Loucy (cell line): ENCODE measurements around the gene GLRX5.

Source experiments
- H2AFZ ChIP-seq: fragments of 200-600 bp; sonication (generic); 2 replicates; pipeline ENCODE4 v1.6.0; 2016; ENCODE audit warnings: antibody characterized with exemption, mild to moderate bottlenecking, low read length, moderate library complexity
- H3F3A ChIP-seq: fragments of 200-600 bp; 2 replicates; pipeline ENCODE4 v1.6.0; 2016; ENCODE audit warnings: antibody characterized with exemption, low read depth, mild to moderate bottlenecking
- H3K27me3 ChIP-seq: fragments of 200-600 bp; sonication (generic); 2 replicates; pipeline ENCODE4 v1.6.1; 2014; ENCODE audit warnings: low read length, mild to moderate bottlenecking; ENCODE audit not compliant: insufficient read depth, poor library complexity, severe bottlenecking
- H3K36me3 ChIP-seq: fragments of 200-600 bp; sonication (generic); 2 replicates; pipeline ENCODE4 v1.6.1; 2016; ENCODE audit warnings: low read length; ENCODE audit not compliant: insufficient read depth
- H3K4me1 ChIP-seq: fragments of 200-600 bp; sonication (generic); 2 replicates; pipeline ENCODE4 v1.5.1; 2014; ENCODE audit warnings: low read length, mild to moderate bottlenecking; ENCODE audit not compliant: insufficient read depth, poor library complexity, severe bottlenecking
- H3K4me2 ChIP-seq: fragments of 200-600 bp; sonication (generic); 2 replicates; pipeline ENCODE4 v1.6.0; 2014; ENCODE audit warnings: antibody characterized with exemption, low read length, low read depth, mild to moderate bottlenecking; ENCODE audit not compliant: poor library complexity, severe bottlenecking
- H3K4me3 ChIP-seq: fragments of 200-600 bp; sonication (generic); 2 replicates; pipeline ENCODE4 v1.5.1; 2014; ENCODE audit warnings: low read length, mild to moderate bottlenecking, mixed read lengths; ENCODE audit not compliant: poor library complexity, severe bottlenecking
- H3K79me2 ChIP-seq: fragments of 200-600 bp; sonication (generic); 2 replicates; pipeline ENCODE4 v1.6.1; 2014; ENCODE audit warnings: low read length; ENCODE audit not compliant: insufficient read depth
- H3K9ac ChIP-seq: fragments of 200-600 bp; sonication (generic); 2 replicates; pipeline ENCODE4 v1.6.0; 2014; ENCODE audit warnings: mild to moderate bottlenecking, low read depth, low read length, moderate library complexity; ENCODE audit not compliant: poor library complexity, severe bottlenecking
- H3K9me2 ChIP-seq: fragments of 200-600 bp; sonication (generic); replicated peaks from 2 replicates; pipeline ENCODE4 v1.6.1; 2016; ENCODE audit warnings: low read depth, low read length, mixed read lengths
- H3K9me3 ChIP-seq: fragments of 200-600 bp; sonication (generic); 2 replicates; pipeline ENCODE4 v1.6.1; 2014; ENCODE audit warnings: mild to moderate bottlenecking, antibody characterized with exemption, low read length, low read depth; ENCODE audit not compliant: insufficient read depth
- H4K20me1 ChIP-seq: fragments of 200-600 bp; sonication (generic); 2 replicates; pipeline ENCODE4 v1.6.0; 2014; ENCODE audit warnings: antibody characterized with exemption, low read length, mild to moderate bottlenecking; ENCODE audit not compliant: insufficient read depth, poor library complexity, severe bottlenecking
- EZH2phosphoT487 ChIP-seq: fragments of 200-600 bp; IDR thresholded peaks from 2 replicates; pipeline ENCODE4 v1.6.1; 2018; ENCODE audit warnings: antibody characterized with exemption, mild to moderate bottlenecking, moderate library complexity, borderline replicate concordance
- TF ChIP-seq, protein P1 (sequence below): fragments of 200-600 bp; sonication (generic); conservative IDR thresholded peaks from 2 replicates; pipeline ENCODE4 v1.5.1; 2014; ENCODE audit warnings: mild to moderate bottlenecking, antibody characterized with exemption, low read length

Gene GLRX5

DNA sequence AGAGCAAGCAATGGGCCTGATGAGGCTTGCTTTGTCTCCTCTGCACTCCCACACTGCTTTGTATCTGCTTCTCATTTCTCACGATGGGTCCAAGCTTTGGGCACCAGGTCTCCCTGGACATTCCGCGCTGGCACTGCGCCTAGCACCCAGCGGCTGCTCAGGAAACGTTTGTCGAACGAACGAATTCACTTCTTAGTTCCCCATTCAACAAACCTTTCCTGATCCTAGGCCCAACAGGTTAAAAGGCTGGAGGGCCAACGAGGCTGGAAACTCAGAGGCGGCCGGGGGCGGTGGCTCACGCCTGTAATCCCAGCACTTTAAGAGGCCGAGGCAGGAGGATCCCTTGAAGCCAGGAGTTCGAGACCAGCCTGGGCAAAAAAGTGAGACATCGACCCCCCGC, 1.0 kb upstream of the GLRX5 start:
- peak overlapping the region; percentile 98 for H3K4me2 ChIP-seq
- H3K9ac ChIP-seq, result peak overlapping the region; percentile 97
- no peaks in the 10 kb centered on the region for H3K9me3 ChIP-seq
- peaks cover 57% of the 10 kb centered on the region for H3K4me1 ChIP-seq
- H3K36me3 ChIP-seq, result no peaks in the 10 kb centered on the region
- peaks cover 66% of the 10 kb centered on the region for H4K20me1 ChIP-seq
- H3K4me3 ChIP-seq, result peak overlapping the region; percentile 81
- peaks cover 94% of the 10 kb centered on the region for H3K79me2 ChIP-seq
- TF ChIP-seq, protein P1, sequence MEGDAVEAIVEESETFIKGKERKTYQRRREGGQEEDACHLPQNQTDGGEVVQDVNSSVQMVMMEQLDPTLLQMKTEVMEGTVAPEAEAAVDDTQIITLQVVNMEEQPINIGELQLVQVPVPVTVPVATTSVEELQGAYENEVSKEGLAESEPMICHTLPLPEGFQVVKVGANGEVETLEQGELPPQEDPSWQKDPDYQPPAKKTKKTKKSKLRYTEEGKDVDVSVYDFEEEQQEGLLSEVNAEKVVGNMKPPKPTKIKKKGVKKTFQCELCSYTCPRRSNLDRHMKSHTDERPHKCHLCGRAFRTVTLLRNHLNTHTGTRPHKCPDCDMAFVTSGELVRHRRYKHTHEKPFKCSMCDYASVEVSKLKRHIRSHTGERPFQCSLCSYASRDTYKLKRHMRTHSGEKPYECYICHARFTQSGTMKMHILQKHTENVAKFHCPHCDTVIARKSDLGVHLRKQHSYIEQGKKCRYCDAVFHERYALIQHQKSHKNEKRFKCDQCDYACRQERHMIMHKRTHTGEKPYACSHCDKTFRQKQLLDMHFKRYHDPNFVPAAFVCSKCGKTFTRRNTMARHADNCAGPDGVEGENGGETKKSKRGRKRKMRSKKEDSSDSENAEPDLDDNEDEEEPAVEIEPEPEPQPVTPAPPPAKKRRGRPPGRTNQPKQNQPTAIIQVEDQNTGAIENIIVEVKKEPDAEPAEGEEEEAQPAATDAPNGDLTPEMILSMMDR, result no peak
- TF ChIP-seq EZH2phosphoT487, result no peak
- no peaks in the 10 kb centered on the region for H3F3A ChIP-seq
- H3K9me2 ChIP-seq, result no peaks in the 10 kb centered on the region
- 0 out of 2 replicates have a peak overlapping the region, but pooled peaks have one; percentile 8 for H2AFZ ChIP-seq
- H3K27me3 ChIP-seq, result no peaks in the 10 kb centered on the region

DNA sequence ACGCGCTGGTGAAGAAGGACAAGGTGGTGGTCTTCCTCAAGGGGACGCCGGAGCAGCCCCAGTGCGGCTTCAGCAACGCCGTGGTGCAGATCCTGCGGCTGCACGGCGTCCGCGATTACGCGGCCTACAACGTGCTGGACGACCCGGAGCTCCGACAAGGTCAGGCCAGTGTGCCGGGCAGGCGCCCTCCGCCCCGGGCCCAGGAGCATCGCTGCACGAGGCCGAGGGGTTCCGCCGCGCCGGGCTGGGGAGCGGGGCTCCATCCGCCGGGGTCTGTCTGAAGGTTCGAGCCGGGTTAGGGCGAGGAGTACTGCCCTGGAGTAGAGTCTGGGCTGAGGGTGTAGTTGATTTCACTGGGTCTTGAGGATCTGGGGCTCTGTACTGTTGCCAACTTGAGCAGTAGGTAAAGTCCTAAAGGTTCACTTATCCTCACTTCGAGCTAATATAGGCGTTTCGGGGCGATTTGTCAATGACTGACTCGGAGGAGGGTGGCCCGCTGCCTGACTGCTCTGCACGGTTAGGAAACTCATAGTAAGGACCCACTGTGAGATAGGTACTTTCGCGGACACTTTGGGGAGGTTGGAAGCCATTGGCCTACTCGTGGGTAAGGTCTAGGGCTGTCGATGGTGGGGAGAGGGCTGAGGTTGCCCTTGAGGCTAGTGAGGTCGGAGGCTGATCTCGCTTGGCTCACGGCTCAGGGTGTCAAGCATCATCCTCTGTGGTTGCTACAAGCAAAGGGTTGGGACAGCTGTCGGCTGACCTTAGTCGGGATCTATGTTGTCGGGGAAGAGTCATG, 574 bp downstream of the GLRX5 start:
- peak overlapping the region; percentile 93 for H3K4me2 ChIP-seq
- H3K9me3 ChIP-seq, result no peaks in the 10 kb centered on the region
- peaks cover 93% of the 10 kb centered on the region for H3K79me2 ChIP-seq
- H2AFZ ChIP-seq, result no peak overlapping the region
- H3K9me2 ChIP-seq, result no peaks in the 10 kb centered on the region
- no peaks in the 10 kb centered on the region for H3K27me3 ChIP-seq
- no peak for TF ChIP-seq EZH2phosphoT487
- TF ChIP-seq, protein P1, result no peak
- peaks cover 66% of the 10 kb centered on the region for H3K4me1 ChIP-seq
- peak overlapping the region; percentile 81 for H3K4me3 ChIP-seq
- H3F3A ChIP-seq, result no peaks in the 10 kb centered on the region
- H3K9ac ChIP-seq, result peak overlapping the region; percentile 93
- H3K36me3 ChIP-seq, result no peaks in the 10 kb centered on the region
- peaks cover 80% of the 10 kb centered on the region for H4K20me1 ChIP-seq

DNA sequence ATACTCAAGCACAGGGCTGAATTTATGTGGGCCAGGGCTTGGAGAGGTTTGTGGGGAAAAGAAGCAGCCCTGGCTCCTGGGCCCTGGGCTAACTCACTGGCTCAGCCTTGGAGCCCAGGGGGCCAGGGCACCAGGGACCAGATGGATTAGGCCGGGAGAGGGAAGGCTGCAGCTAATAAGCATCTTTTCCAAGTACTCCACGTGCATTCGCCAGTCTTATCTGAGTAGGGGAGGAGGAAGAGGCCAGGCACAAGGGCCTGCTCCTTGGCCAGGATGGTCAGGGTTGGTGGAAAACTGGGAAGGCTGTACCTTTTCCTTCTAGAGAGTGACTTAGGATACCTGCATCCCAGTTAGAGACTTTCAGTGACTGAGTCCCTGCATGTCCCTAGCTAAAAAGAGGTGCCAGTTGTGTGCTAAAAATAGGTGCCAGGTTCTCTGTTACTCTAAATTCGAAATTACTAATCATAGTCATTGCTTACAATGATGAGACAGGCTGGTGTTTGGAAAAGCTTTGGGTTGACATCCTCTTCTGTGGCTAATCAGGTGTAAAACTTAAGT, 1.3 kb downstream of the GLRX5 start:
- Histone ChIP-seq H3K4me1 (peaks cover 67% of the 10 kb centered on the region), H3K27me3 (no peaks in the 10 kb centered on the region), H2AFZ (no peak overlapping the region), H3K79me2 (peaks cover 93% of the 10 kb centered on the region), H3K9me2 (no peaks in the 10 kb centered on the region), H3F3A (no peaks in the 10 kb centered on the region), H3K9me3 (no peaks in the 10 kb centered on the region), H3K4me2 (peak overlapping the region; percentile 93), H3K36me3 (no peaks in the 10 kb centered on the region), H4K20me1 (peaks cover 80% of the 10 kb centered on the region), H3K9ac (peak overlapping the region; percentile 93), H3K4me3 (peak overlapping the region; percentile 81)
- TF ChIP-seq EZH2phosphoT487, result no peak
